GM18519 (cell line): ENCODE data around the gene NBPF3.
"Not testable (repeated sequence)": the region's sequence is repeated elsewhere in the genome, so short reads cannot be mapped to it uniquely, and the experiment has no call there.

Experiments used
- ATAC-seq: cut with Tn5 transposase; IDR thresholded peaks from one replicate; pipeline ENCODE4 v1.9.1; 2021; ENCODE audit warnings: mild to moderate bottlenecking, moderate library complexity; ENCODE audit not compliant: unreplicated experiment, low FRiP score

The NBPF3 gene, protein sequence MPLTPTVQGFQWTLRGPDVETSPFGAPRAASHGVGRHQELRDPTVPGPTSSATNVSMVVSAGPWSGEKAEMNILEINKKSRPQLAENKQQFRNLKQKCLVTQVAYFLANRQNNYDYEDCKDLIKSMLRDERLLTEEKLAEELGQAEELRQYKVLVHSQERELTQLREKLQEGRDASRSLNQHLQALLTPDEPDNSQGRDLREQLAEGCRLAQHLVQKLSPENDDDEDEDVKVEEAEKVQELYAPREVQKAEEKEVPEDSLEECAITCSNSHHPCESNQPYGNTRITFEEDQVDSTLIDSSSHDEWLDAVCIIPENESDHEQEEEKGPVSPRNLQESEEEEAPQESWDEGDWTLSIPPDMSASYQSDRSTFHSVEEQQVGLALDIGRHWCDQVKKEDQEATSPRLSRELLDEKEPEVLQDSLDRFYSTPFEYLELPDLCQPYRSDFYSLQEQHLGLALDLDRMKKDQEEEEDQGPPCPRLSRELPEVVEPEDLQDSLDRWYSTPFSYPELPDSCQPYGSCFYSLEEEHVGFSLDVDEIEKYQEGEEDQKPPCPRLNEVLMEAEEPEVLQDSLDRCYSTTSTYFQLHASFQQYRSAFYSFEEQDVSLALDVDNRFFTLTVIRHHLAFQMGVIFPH

DNA sequence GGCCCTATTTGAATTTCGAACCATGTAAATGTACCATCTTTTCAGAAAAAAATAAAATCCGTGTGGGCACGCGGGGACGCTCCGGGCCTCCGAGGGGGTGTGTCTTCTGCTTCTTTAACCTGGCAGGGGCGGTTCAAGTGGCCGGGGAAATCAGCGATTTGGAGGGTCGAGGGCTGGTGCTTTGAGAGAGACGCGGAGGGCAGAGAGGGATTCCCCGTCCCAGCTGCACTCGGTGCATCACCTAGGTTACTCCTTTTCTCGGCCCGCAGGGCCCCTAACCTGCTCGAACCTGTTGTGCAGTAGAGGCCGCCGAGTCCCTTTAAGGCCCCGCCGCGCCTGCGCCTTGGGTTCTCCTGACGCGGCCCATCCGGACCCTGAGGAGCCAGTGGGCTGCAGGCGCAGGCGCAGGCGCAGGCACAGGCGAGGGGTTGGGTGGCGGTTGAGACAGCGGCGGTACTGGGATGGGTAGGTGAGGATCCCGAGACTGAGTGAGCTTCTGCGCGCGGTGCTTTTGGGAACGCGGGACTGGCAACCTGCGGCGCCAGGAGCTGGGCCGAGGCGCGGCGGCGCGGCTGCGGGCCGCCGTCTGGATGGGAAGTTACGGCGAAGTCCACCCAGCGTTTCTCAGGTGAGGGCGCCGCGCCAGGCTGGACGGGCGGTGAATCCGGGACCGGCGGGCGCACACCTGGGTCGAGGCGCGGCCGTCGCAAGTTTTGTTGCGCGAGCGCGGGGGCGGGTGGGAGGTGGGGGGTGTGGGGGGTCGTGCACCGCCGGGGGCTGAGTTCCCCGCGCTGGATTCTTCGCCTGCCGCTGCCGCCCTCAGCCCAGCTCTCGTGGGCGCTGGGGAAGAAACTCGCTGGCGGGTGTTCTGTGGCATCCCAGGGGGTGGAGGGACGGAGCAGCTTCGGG lies at the start of gene NBPF3:
Gene NBPF3, plus strand, starts transcription at position 417 of the 909 bp plus-strand sequence. CDS start 4,950 bp downstream, outside the sequence.
- ATAC-seq: no peak

DNA sequence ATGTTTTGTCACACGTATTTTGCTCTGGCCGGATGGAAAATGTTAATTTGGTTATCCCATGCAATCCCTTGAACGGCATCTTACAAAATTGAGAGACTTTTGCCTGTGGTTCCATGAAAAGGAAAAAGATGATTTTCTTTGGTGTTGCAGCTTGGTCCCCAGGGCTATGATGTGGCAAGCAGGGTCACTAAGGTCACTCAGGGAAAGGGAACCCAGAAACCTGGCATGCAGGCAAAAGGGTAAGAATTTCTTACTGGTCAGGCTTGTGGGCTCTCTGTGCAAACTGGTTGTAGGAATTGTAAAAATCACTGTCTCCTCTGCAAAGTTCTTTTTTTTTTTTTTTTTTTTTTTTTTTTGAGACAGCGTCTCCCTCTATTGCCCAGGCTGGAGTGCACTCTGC lies 48.4 kb upstream of the NBPF3 start:
- ATAC-seq: no peak

- no peak for ATAC-seq
Observed at GRCh38 chr1:21392587-21393263, 47.2 kb upstream of the NBPF3 start.

GRCh38 chr1:21396516-21396915 lies 43.4 kb upstream of the NBPF3 start:
- ATAC-seq: no peak

GRCh38 chr1:21397813-21398188 lies 42.1 kb upstream of the NBPF3 start:
- ATAC-seq: no peak

DNA sequence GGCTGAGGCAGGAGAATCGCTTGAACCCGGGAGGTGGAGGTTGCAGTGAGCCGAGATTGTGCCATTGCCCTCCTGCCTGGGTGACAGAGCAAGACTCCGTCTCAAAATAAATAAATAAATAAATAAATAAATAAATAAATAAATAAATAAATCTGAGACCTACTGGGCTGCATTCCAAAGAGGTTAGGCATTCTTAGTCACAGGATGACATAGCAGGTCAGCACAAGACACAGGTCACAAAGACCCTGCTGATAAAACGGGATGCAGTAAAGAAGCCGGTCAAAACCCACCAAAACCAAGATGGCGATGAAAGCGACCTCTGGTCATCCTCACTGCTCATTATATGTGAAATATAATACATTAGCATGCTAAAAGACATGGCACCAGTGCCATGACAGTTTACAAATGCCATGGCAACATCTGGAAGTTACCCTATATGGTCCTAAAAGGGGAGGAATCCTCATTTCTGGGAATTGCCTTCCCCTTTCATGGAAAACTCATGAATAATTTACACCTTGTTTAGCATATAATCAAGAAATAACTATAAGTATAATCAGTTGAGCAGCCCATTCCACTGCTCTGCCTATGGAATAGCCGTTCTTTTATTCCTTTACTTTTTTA lies 38.1 kb upstream of the NBPF3 start:
- ATAC-seq: not testable (repeated sequence)

DNA sequence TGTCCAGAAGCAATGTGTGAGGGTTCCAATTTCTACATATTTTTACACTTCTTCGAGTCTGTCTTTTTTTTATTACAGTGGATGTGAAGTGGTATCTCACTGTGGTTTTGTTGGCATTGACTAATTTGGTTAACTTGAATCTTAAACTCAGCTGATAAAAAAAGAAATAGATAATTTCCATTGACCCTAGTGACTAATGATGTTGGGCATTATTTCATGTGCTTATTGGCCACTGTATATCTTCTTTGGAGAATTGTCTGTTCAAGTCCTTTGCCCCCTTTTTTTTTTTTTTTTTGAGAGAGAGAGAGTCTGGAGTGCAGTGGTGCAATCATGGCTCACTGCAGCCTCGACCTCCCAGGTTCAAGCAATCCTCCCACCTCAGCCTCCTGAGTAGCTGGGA lies 33.3 kb upstream of the NBPF3 start:
- no peak for ATAC-seq

DNA sequence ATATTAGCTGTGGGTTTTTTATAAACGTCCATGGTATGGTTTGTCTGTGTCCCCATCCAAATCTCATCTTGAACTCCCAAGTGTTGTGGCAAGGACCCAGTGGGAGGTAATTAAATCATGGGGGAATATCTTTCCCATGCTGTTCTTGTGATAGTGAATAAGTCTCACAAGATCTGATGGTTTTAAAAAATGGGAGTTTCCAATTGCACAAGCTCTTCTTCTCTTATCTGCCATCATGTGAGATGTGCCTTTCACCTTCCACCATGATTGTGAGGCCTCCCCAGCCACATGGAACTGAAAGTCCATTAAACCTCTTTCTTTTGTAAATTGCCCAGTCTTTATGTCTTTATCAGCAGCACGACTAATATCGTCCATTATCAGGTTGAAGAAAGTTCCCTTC lies 30.0 kb upstream of the NBPF3 start:
- ATAC-seq: not testable (repeated sequence)

GRCh38 chr1:21414015-21414414 lies 25.9 kb upstream of the NBPF3 start:
- ATAC-seq: no peak

GRCh38 chr1:21420378-21420777 lies 19.6 kb upstream of the NBPF3 start:
- not testable (repeated sequence) for ATAC-seq

DNA sequence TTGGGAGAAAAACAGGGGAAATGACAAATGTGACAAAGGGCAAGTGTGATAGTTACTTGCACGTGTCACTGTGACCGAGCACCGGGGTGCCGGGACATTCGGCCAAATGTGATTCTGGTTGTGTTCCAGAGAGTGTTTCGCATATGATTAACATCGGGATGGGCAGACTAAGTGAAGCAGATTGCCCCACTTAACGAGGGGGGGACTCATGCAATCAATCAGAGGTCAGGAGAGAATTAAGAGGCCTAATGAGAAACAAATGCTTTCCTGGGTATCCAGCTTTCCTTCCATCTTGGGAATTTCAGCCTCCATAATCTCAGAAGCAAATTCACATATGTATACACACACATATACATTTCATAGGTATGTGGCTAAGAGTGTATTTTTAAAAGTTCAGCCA lies 18.6 kb upstream of the NBPF3 start:
- ATAC-seq: not testable (repeated sequence)

DNA sequence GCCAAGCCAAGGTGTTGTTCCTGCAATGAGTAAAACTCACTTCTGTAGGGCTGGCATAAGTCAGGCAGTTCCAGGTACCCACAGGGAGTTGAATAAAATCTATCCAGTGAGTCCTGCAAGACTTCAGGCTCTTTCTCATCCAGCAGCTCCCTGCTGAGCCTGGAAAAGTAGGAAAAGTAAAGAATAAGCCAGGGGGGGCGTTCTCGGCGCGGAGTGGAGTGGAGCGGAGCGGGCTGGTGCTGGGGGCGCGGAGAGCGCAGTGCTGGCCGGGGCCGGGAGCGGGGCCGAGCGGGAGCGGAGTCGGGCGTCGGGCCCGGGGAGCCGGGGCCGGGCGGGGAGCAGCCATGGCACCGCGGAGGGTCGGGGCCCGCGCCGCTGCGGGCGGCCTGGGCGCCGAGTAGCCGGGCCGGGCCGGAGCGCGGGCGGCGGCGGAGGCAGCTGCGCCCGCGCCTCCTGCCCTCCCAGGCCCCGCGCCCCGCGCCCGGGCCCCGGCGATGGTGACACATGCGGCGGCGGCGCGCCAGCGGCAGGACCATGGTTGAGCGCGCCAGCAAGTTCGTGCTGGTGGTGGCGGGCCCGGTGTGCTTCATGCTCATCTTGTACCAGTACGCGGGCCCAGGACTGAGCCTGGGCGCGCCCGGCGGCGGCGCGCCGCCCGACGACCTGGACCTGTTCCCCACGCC lies 12.0 kb upstream of the NBPF3 start:
- ATAC-seq: not testable (repeated sequence)

GRCh38 chr1:21428481-21429073 lies 11.4 kb upstream of the NBPF3 start:
- not testable (repeated sequence) for ATAC-seq

DNA sequence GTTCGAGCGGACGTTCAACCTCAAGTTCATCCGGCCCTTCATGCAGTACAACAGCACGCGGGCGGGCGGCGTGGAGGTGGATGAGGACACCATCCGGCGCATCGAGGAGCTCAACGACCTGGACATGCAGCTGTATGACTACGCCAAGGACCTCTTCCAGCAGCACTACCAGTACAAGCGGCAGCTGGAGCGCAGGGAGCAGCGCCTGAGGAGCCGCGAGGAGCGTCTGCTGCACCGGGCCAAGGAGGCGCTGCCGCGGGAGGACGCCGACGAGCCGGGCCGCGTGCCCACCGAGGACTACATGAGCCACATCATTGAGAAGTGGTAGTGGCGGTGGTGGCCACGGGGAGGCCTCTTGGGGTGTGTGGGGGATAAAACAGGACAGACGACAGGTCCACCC lies 10.7 kb upstream of the NBPF3 start:
- not testable (repeated sequence) for ATAC-seq

DNA sequence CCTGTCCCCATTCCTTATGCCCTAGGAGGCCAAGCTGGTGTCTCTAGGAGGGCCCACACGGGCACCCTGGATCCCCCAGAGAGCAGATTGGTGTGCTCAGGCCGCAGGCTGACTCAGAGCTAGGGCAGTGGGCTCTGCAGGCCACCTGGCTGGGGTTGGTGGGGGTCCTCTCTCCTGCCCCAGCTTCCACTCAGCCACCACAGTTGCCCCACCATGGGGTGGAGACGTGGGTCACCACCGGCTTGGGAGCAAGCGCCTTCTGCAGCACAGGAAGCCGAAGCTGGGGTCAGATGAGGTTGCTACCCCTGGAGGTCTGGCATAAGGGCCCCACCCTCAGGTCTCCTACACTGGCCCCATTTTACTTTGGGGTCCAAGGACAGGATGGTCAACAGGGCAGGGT lies 9.1 kb upstream of the NBPF3 start:
- ATAC-seq: not testable (repeated sequence)

GRCh38 chr1:21434394-21434793 lies 5.5 kb upstream of the NBPF3 start:
- ATAC-seq: no peak

GRCh38 chr1:21435646-21436487 lies 4.1 kb upstream of the NBPF3 start:
- ATAC-seq: no peak
